NOMO-1 (cell line): ENCODE data around the gene ARHGAP20.
A peak's percentile ranks its signal among the peaks of the same experiment; 100 is the strongest.

Source experiments
- DNase-seq, 2 experiments: peaks; one replicate each; lab custom pipeline; 2025; ENCODE audit not compliant: unreplicated experiment in 2 of 2; lab: John Stamatoyannopoulos, UW

The ARHGAP20 gene

GRCh38 chr11:110613197-110613918 is 98.9 kb downstream of the ARHGAP20 start:
- DNase-seq = no peak

- no peak for DNase-seq
Observed at GRCh38 chr11:110606415-110606814, 105.8 kb downstream of the ARHGAP20 start.

DNA sequence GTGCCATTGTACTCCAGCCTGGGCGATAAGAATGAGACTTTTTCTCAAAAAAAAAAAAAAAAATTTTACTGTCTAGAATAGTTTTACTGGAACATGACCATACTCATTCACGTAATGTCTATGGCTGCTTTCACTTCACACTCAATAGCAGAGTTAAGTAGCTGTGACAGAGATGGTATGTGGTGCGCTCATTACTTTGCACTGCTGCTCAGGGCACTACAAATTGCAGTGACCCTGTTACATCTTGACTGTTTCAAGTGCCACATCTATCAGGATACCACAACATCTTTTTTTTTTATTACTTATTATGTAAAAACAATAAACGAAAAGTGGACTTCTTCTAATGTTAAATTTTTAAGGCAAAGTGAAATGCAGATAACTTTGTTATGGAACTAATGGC is 110.3 kb downstream of the ARHGAP20 start:
- no peak for DNase-seq

DNA sequence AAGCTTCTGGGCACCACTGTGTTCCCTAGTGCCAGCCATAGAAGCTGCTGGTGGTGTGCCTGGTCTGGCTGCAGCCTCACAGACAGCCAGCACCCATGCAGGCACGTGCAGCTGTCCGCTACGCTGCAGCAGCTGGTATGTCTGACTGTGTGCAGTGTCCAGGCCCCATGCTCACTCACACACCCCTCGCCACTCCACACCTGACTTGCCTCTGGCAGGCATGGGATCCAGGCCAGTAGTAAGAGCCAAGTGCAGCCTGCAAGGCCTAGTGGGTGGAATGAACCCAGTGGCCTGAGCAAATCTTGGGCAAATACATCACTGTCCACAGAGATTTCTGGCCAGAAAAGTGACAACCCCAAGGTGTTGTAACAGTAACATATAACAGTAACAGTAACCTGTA is 111.9 kb downstream of the ARHGAP20 start:
- no peak for DNase-seq

- DNase-seq = no peak
Observed at GRCh38 chr11:110599207-110599606, 113.0 kb downstream of the ARHGAP20 start.

DNA sequence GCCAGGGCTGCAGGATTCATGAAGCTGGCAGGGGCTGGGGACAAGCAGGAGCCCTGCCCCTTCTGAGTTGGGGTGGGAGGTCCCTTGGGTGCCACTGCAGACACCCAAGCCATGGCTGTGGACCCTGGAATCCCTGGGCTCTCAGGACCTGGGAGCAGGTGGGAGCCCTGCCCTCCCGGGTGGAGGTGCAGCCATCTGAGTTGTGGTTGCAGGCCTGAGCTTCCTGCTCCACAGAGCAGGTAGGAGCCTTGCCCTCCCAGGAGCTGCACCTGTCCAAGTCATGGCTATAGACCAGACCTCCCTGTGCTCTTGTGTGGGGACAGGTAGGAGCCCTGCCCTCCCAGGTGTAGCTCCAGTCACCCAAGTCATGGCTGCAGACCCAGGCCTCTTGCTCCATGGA is 113.5 kb downstream of the ARHGAP20 start:
- no peak for DNase-seq

- DNase-seq = no peak
Observed at GRCh38 chr11:110587972-110588371, 124.3 kb downstream of the ARHGAP20 start.

DNA sequence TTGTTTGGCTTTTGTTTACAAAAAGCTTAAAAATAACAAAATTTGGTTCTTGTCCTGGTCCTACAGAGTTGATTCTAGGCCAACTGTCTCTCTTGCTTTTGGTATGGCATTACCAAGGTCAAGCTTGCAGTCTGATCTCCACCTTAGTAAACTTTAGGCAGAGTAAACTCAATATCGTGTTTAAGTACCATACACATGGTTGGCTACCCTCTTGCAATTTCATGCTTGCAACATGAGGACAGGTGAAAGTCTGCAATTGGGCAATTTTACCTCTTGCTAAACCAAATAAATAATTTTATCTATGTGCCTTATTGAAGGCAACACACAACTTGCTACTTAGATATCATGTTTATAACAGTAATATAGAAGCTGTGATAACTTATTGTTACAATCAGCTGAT is 125.1 kb downstream of the ARHGAP20 start:
- no peak for DNase-seq

DNA sequence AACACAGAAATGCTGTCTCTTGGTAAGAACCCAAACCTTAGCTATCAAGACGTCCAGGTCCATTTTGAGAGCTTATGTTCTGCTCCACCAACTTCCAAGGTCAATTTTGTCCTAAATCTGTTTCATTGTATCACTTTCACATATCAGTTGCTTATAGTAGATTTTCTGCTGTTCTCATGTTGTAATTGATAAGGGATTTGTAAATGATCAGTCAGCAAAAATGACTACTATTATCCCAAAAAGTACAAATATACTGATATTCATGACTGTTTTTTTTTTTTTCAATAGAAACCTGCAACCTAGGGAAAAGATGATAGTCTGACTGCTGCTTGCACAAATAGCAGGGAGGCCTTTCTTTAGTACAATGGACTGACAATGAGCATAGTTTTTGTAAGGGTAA is 128.1 kb downstream of the ARHGAP20 start:
- no peak for DNase-seq

DNA sequence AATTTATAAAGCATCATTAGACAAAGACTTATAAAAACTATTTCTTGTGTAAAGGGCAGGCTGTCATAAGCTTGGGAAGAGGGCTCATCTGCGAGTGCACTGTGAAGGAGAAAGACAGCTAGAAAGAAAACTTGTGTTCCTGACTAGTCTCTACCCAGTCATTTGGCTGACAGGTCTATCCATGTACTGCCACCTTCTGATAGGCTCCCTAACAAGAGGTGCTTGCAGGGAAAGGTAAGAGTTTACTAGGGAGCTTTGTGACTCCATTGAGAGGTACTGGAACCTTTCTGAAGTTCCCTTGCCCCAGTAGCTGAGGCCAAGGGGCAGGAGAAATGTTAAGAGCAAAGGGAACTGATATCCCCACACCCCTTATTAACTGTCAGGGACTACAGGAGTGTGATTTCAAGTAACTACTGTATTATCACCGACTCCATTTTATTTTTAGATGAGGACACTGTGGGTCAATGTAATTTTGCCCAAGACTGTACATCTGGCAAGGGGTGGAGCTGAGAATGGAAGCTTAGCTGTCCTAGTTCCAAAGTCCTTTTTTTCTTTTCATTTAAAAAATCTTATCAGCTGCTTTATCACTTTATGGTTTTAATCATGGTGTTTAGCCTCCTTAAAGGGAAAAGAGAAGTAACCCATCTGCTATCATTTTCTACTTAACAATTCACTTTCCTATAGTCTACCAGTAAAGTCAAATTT is 129.4 kb downstream of the ARHGAP20 start:
- DNase-seq = no peak

DNA sequence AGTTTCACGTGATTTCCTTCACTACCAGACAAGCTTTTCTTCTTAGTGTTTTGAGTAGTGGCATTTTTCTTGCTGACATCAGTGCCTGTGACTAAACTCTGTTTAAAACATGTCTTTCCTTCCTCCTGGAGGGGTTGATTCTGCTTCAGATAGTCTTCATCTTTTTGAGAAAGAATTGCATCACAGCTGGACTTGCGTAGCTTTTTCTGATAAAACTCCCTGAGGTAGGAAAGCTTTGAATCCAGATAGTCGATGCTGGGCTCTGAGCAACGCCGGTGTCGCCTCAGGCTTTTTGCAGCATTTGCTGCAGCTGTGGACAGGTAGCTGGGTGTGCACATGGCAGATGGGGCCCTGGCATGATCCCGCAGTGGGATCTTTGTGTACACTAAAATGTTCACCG is 131.7 kb downstream of the ARHGAP20 start:
- DNase-seq = no peak

DNA sequence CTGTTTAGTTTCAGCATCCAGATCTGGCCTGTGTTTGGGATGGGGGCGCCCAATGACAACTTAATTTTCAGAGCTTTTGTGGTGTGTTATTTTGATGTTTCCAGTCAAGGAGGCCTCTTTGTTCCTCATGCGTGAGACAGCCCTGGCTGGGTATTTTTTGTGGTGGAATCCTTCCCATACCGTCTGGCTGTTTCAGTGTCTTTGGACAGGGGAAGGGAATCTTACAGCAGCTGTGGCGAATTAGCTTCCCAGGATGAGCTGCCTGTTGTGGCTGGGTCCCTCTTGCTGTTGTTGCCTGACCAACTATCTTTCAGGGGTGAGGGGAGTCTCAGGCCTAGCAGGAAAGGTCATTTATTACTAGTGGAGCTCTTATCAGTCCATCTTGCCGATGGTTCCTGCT is 138.8 kb downstream of the ARHGAP20 start:
- no peak for DNase-seq

DNA sequence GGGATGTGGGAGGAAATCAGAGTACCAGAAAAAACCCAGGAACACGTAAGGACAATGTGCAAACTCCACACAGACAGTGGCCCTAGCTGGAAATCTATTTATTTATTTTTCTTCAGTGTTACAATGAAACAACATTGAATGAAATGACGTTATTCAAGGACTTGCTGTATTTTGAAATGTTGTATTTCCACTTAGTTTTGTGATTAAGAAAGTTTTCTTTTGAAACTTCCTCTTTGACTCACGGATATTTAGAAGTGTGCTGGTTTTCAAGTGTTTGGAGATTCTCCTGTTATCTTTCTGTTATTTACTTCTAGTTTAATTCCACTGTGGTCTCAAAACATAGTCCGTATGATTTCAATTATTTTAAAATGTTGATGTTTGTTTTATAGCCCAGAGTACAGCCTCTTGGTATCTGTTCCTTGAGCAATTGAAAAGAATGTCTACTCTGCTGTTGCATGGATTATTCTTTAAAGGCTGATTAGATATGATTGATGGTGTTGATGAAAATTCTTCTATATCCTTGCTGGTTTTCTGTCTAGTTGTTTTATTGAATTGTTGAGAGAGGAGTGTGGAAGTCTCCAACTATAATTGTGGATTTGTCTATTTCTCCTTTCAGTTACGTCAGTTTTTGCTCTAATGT is 141.0 kb downstream of the ARHGAP20 start:
- DNase-seq = peak in 1 of 2 experiments; percentile 29

DNA sequence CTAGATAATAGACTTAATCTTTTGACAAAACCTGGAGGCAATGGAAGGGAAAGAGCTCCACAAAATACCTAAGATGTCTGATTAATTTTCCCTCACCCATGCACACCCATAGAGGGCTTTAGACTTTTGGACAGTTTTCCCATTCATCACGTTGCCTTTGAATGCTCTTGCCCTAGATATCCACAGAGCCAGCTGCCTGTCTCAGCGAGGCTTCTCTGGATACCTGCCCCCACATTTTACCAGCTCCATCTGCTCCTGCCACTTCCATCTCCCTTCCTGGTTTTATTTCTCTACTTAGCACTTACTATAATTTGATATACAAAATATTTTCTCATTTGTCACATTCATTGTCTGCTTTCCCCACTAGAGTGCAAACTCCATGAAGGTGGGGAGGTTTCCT is 145.7 kb downstream of the ARHGAP20 start:
- no peak for DNase-seq

DNA sequence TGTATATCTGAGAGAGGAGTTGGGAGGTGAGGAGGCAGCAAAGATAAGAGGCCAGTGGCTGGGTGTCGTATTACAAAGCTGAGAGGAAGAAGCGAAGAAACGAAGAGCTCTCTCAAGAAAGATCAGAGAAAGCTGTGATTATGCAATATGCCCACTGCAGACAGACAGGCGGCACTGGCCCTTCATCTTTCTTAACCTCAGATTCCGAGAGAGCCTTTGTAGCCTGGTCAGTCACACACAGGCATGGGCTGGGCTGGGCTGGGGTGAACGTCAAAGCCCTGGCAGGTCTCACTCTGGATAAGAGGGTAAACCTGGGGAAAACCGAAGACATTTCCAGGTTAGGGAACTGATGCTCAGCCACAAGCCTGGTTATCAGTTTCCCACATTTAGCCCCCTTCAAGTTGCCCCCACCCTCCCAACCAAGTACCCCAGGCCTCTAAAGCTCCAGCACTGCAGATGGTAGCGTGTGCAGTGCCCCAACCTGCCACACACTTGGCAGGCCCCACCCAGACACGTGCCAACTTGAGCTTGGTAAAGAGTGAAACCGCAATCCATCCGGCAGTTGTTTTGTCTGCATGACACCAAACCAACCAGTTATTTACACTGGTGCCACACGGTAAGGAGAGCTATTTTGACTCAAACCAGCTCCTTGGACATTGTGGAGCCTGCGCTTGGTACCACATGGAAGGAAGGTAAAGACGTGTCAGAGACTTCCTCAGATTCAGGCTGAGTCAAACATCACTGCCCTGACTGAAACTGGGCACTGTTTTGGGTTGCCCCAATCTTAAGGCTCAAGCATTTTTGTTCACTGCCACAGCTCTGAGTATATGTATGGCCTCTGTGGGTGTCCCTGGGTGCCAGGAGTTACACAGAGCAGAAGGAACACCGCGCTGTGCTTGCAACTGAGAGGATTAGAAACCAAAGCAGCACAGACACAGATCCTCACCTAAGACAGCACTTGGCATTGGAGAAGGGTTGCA is 146.6 kb downstream of the ARHGAP20 start:
- DNase-seq = peak; percentile 12 to 73

DNA sequence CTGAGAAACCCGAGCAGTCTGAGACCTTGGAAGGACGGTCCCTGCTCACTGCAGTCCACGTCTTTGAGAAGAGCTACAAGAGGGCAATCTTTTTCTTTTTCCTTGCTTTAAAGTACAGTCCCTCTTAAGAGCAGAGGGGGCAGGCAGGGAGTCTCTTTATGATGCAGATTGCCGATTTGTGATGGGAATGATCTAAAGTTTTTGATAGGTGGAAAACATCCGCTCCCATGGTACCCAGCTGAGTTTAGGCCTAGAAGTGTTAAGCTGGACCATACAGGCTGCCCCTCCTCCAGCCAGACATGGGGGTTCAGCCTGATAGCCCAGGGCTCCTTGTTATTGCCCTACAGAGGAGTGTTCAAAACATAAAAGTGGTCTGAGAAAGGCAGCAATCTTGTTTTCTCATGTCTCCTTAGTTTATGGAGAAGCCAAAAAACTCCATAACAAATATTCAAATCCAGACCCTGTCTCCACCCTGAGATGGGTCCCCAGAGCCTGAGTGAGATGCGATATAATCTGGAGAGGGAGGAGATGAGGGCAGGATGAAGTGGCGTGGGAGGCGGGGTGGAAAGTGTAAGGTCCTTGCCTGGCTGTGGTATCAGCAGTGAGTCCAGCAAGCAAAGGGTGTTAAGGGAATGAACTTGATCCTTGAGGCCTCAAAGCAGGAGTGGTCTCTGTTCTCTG is 147.4 kb downstream of the ARHGAP20 start:
- no peak for DNase-seq

DNA sequence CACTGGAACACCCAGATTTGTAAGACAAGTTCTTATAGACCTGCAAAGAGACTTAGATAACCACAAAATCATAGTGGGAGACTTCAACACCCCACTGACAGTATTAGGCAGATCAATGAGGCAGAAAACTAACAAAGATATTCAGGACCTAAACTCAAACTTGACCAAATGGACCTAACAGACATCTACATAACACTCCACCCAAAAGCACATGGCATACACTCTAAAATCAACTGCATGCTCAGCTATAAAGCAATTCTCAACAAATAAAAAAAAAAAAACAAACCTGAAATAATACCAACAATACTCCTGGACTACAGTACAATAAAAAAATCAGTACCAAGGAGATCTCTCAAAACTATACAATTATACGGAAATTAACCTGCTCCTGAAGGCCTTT is 167.5 kb downstream of the ARHGAP20 start:
- DNase-seq = no peak

- DNase-seq = no peak
Observed at GRCh38 chr11:110538154-110538553, 174.1 kb downstream of the ARHGAP20 start.

- no peak for DNase-seq
Observed at GRCh38 chr11:110530900-110531741, 181.1 kb downstream of the ARHGAP20 start.
